Neural crest cell (in vitro differentiated cells): ENCODE measurements around the gene CRYBB2. TPM values are rescaled to one million over a fixed set of nuclear protein-coding genes. Genes with fewer than 3 reads are reported as not detected.

Source experiments
- total RNA-seq: library from RNA; stranded (reverse); gene quantifications from 2 replicates; pipeline ENCODE4 v1.2.1, GENCODE V29; 2021

Gene CRYBB2
- total RNA-seq, 1 donor from 2014 or later: not detected

Other genes with a start within 250 kb of the CRYBB2 start
- gene CRYBB3, start 19.8 kb upstream of the CRYBB2 start, total RNA-seq: not detected in 2 replicates